H7 (cell line): ENCODE measurements around the gene KCNH8. TPM values are rescaled to one million over a fixed set of nuclear protein-coding genes. Genes with fewer than 3 reads are reported as not detected.
A peak's percentile ranks its signal among the peaks of the same experiment; 100 is the strongest.

Source experiments
- DNase-seq: peaks from one replicate; pipeline ENCODE4 v3.0.0; 2012
- H3K27me3 ChIP-seq: 2 replicates; pipeline ENCODE4 v1.6.0; 2011; ENCODE audit warnings: mild to moderate bottlenecking, low read length; ENCODE audit not compliant: control insufficient read depth, insufficient read depth
- H3K36me3 ChIP-seq: replicated peaks from 2 replicates; pipeline ENCODE4 v1.5.1; 2011; ENCODE audit warnings: low read length; ENCODE audit not compliant: control insufficient read depth, insufficient read depth
- H3K4me3 ChIP-seq: 2 replicates; pipeline ENCODE4 v1.5.1; 2011; ENCODE audit warnings: low read depth, mild to moderate bottlenecking, control low read depth, low read length, moderate library complexity; ENCODE audit not compliant: insufficient read depth
- total RNA-seq: library from RNA; depleted of rRNA; stranded (reverse); fragments of >200 nt; shearing (Covaris generic); gene quantifications from 2 replicates; pipeline ENCODE4 v1.2.3, GENCODE V29; 2014

The KCNH8 gene
- total RNA-seq, 1 experiment from 2014 or later, result 0.55 TPM

DNA sequence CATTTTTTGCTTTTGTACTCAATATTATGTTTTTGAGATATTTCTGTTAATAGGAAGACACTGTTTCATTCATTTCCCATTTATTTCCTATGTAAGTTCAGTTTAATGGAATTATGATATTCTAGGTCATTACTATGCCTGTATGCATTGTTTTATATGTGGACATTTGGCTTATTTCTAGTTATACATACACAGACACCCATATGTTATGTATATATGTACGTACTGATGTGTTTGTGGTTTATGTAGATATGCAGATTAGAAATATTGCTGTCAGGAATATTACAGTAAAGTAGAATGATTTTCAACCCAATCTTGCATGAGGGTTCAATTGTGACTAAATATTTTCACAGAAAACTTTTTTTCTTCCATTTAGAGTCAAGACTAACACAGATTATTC, 190.5 kb downstream of the KCNH8 start:
- no peak for DNase-seq
- H3K36me3 ChIP-seq, result no peaks in the 10 kb centered on the region
- H3K27me3 ChIP-seq, result no peaks in the 10 kb centered on the region
- no peak overlapping the region for H3K4me3 ChIP-seq

DNA sequence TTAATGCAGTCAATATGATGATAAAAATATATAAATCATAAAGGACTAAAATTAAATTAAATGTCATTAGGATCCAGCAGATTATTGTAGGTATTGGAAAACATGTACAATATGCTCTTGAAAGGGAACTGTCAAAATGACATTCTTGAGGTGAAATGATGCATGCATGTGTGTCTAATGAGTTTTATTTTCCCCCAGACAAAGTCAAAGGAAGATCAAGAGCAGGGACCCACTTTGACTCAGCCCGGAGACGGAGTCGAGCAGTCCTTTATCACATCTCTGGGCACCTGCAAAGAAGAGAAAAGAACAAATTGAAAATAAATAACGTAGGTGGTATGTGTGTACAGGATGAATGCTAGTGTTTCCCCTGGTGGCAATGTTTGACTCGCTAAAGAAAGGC, 194.1 kb downstream of the KCNH8 start:
- Histone ChIP-seq H3K27me3 (no peaks in the 10 kb centered on the region), H3K4me3 (no peak overlapping the region), H3K36me3 (no peaks in the 10 kb centered on the region)
- no peak for DNase-seq

DNA sequence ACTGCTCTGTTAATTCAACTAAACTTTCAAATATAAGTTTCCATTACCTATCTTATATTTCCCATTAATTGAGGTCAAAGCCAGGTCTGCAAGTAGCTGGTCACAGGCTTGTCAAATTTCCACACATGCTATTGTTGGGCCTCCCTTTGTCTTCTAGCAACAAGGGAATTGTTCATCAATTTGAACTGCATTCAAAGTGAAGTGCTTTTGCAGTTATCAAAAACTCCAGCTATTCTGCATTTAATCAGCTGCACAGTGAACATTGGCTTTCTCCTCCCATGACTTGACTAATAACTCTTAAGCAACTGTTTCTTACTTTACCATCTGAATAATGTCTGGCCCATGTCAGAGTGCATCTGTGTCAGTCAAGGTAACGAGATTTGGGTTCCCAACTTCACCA, 198.4 kb downstream of the KCNH8 start:
- no peak for DNase-seq
- no peaks in the 10 kb centered on the region for H3K27me3 ChIP-seq
- no peaks in the 10 kb centered on the region for H3K36me3 ChIP-seq
- H3K4me3 ChIP-seq, result no peak overlapping the region

DNA sequence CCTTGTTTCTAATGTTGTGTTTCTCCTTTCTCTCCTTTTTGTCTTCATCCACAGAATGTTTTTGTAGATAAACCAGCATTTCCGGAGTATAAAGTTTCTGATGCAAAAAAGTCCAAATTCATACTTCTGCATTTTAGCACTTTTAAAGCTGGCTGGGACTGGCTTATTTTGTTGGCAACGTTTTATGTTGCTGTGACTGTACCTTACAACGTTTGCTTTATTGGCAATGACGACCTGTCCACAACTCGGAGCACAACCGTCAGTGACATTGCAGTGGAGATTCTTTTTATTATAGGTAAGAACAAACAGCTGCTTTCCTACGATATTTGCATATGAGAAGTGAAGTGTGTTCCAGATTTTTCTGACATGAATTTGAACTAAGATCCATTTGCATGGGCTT, 199.4 kb downstream of the KCNH8 start:
- no peak for DNase-seq
- no peak overlapping the region for H3K4me3 ChIP-seq
- H3K27me3 ChIP-seq, result no peaks in the 10 kb centered on the region
- no peaks in the 10 kb centered on the region for H3K36me3 ChIP-seq

DNA sequence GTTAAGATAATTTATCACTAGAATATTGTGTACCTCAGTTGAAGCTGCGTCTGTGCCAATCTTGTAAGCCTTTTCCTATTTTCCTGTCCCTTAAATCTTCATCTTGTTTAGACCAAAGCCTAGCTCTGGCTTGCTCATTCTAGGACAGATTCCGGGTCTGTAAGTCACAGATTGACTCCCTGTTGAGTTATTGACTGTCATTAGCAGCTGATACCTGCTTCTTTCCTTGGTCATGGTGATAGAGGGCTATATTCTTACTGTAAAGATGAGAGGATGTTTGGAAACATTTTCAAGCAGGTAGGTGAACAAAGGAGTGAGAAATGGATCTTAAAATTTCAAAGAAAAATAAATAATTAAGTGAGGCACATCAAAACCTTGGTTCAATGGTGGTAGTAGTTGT, 200.2 kb downstream of the KCNH8 start:
- DNase-seq, result no peak
- Histone ChIP-seq H3K4me3 (no peak overlapping the region), H3K36me3 (no peaks in the 10 kb centered on the region), H3K27me3 (no peaks in the 10 kb centered on the region)

DNA sequence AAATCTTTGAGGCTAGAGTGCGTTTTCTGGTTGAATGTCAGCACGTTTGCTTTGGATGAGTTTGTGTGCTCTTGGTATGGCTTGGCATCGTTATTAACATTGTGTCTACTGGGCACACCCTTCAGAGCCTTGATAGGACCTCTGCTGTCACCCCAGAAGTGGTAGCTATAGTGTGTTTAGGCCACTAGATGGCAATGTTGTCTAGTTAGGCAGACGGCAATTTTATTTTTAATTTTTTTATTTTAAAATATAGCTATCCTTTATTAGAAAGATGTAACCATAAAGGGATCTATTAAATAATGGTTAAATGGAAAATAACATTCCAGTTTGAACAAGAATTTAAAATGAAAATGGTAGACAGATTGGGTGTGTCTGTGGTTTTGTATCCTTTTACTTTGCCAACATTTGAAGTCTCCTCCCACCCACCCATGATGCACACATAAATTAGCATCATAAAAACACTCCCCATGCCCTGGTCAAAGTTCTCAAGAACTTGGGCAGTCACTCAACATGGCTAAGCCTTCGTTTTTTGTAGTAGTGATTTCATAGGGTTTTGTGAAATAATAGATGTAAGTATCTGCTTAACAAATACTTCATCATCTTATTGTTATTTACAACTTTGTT, 200.7 kb downstream of the KCNH8 start:
- Histone ChIP-seq H3K4me3 (no peak overlapping the region), H3K36me3 (no peaks in the 10 kb centered on the region), H3K27me3 (no peaks in the 10 kb centered on the region)
- peak; percentile 7 for DNase-seq

DNA sequence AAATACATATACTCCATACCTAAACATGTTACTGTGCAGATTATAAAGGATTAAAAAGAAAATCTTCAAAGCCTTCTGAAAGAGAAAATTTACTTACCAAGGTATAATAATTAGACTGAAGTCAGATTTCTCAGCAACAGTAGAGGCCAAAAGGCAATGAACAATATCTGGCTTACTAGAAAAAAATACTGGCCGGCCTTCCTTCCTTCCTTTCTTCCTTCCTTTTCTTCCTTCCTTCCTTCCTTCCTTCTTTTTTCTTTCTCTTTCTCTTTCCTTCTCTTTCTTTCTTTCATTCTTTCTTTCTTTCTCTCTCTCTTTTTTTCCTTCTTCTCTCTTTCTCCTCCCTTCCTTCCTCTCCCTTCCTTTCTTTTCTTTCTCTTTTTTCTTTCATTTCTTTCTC, 209.6 kb downstream of the KCNH8 start:
- no peak for DNase-seq
- Histone ChIP-seq H3K36me3 (no peaks in the 10 kb centered on the region), H3K4me3 (no peak overlapping the region), H3K27me3 (no peaks in the 10 kb centered on the region)

DNA sequence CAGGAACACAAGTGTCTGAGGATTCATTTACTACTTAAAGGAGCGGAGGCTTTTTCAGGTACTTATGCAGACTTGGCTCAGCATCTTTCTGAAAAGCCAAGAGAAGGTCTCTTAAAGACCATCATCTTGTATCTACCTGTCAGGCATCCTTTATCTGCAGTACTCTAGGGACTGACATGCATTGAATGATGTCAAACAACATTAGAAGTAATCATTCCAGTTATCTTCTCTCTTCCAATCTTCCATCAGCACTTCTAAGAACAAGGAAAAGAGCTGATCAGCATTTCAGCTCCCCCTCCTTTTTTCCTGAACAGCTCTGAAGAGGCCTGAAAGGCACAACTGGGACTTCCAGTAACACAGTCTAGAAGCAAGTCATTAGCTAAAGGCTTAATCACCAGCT, 214.8 kb downstream of the KCNH8 start:
- Histone ChIP-seq H3K4me3 (no peak overlapping the region), H3K36me3 (no peaks in the 10 kb centered on the region), H3K27me3 (no peaks in the 10 kb centered on the region)
- no peak for DNase-seq

DNA sequence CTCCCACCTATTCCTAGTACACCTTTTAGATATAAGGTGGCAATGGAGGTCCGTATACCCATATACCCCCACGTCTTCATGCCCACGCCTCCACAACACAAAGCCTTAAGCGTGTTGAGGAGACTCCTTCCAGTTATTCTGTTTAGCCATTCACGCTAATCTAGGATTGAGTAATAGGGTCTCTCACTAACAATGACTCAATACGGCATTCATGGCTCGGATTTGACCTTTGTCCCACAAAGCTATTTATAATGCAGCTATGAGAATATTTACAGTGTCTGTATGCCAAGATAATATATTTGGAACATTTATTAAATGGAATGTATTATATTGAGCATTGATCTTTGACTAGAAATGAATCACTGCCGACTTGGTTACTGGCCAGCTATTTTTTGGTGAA, 215.8 kb downstream of the KCNH8 start:
- Histone ChIP-seq H3K4me3 (no peak overlapping the region), H3K36me3 (no peaks in the 10 kb centered on the region), H3K27me3 (no peaks in the 10 kb centered on the region)
- DNase-seq, result no peak

DNA sequence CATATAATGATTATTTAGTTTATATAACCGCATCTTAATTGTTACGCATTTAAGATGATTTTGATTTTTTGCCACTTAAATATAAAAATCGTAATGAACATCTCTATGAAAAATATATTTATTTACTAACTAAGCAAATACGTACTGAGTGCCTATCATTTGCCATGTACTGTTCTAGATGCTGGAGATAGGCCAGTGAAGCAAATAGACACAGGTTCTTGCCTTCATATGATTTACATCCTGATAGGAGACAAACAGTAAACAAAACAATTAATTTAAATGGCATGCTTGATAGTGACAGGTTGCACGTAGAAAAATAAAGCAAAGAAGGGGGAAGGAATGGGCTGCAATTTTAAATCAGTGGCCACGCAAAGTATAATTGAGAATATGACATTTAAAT, 217.2 kb downstream of the KCNH8 start:
- no peaks in the 10 kb centered on the region for H3K36me3 ChIP-seq
- H3K27me3 ChIP-seq, result no peaks in the 10 kb centered on the region
- no peak for DNase-seq

DNA sequence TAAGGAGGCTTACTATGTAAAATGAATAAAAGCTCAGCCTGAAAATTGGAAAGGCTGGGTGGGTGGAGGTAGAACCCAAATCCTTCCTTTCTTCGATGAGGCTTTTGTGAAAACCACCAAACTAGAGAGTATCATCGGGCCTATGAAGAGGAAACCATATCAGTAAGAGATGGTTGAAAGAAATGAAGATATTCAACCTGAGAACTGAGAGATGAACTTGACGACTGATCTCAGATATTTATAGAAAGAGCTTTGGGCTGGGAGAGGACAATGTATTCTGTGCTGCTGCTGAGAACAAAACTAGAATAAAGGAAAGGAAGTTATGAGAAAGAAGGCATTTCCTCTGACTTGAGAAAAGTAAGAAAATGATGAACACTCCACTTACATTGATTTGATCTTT, 236.6 kb downstream of the KCNH8 start:
- no peak for DNase-seq
- Histone ChIP-seq H3K4me3 (no peak overlapping the region), H3K36me3 (no peaks in the 10 kb centered on the region), H3K27me3 (no peaks in the 10 kb centered on the region)

More for the DNA sequence above, 217.2 kb downstream of the KCNH8 start:
- H3K4me3 ChIP-seq, result no peak overlapping the region

DNA sequence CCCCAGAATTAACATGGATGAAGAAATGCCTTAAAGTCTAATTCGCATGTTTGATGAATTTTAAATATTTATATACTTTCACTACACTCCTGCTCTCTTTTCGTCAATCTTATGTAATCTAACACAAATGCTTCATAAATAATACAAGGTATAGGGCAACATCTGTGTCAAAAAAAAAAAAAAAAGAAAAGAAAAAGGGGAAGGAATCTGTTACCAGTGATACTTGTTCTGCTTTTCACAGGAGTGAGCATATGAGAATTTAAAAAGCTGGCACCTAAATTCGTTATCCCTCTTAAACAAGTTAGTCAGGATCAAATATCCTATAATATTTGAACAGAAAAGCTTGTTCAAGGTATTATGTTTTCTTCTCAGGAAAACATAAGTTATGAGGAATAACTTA, 243.8 kb downstream of the KCNH8 start:
- no peak overlapping the region for H3K4me3 ChIP-seq
- H3K27me3 ChIP-seq, result no peaks in the 10 kb centered on the region
- no peaks in the 10 kb centered on the region for H3K36me3 ChIP-seq
- no peak for DNase-seq

DNA sequence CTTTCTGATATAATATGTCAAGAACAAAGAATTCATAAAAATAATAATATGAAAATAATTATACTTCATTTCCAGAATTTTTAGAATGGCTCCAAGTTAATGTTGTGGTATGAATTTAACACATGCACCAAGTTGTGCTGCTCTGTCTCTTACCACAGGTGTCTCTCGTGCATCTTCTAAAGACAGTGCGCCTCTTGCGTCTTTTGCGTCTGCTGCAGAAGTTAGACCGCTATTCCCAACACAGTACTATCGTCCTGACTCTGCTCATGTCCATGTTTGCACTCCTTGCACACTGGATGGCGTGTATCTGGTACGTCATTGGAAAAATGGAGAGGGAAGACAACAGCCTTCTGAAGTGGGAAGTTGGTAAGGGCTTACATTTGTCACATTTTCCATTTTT, 246.6 kb downstream of the KCNH8 start:
- Histone ChIP-seq H3K36me3 (no peaks in the 10 kb centered on the region), H3K4me3 (no peak overlapping the region), H3K27me3 (no peaks in the 10 kb centered on the region)
- no peak for DNase-seq

DNA sequence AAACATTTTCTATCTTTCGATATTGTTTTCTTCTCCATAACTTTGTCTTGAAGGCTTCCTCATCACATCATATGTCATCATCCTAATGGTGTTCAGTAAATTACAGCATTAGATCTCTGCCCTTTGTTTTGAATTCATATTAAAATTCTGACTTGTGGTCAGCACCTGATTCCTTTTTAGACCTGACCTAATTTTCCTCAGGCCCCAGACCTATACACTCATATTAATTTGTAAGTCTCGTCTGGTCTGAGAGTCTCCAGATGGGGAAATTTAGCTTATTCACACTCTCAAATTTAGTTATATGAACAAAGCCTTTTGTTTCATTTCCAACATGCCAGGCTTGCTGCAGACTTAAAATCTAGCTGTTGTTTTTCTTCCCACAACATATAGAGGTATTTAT, 248.4 kb downstream of the KCNH8 start:
- H3K27me3 ChIP-seq, result no peaks in the 10 kb centered on the region
- DNase-seq, result no peak
- no peaks in the 10 kb centered on the region for H3K36me3 ChIP-seq
- no peak overlapping the region for H3K4me3 ChIP-seq

DNA sequence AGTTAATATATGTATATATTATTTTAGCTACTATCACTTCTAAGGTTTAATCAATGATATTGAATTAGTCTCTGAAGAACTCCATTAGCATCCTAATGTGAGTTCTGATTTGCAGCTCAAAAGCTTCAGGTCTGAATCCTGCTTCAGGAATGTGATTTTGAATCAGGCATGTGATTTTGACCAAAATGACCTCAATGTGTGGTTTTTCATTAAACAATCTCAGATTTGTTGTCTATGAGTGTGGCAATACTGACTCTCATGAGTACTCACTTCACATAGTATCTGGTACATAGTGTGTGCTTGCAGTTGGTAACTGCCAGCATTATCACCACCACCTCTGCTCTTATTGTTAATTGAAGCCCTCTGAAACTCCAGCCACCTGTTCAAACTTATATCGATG, 251.0 kb downstream of the KCNH8 start:
- no peaks in the 10 kb centered on the region for H3K36me3 ChIP-seq
- H3K4me3 ChIP-seq, result no peak overlapping the region
- no peak for DNase-seq
- no peaks in the 10 kb centered on the region for H3K27me3 ChIP-seq

DNA sequence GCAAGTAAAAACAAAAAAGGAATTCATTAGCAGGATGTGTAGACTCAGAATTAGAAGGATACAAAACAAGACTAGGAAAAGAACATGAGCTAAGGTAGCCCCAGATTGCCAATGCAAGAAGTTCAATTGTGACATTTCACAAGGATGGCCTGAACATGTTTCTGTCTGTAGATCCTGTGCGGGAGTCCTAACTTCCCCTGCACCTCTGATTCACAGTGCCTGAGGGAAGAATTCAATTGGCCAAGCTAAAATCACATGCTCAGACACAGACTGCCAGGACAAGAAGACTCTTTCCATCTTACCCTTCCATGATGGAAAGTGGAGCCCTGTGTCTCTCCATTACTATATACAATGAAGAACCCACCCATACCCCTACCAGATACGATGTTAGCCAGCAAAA, 251.5 kb downstream of the KCNH8 start:
- Histone ChIP-seq H3K4me3 (no peak overlapping the region), H3K27me3 (no peaks in the 10 kb centered on the region), H3K36me3 (no peaks in the 10 kb centered on the region)
- no peak for DNase-seq
